Measurements from ENCODE around the gene TFF2.

TFF2 gene

GRCh38 chr21:42364304-42364865, 13.6 kb upstream of the TFF2 start:
- DNase-seq = no peak

DNA sequence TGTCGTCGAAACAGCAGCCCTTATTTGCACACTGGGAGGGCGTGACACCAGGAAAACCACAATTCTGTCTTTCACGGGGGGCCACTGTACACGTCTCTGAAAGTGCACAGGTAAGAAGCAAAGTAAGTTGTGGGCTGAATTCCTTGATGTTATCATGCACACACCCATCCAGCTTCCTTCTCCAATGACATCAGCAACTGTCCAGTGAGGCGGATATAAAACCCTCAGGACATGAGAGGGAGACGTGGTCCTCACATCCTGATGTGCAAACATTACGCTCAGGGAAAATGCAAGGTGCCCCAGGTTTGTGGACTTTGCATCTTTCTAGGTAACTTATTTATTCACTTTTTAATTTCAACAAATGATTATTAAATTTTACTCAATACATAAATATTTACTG, 12.5 kb upstream of the TFF2 start:
- DNase-seq = no peak

GRCh38 chr21:42362700-42363099, 11.9 kb upstream of the TFF2 start:
- no peak for DNase-seq

DNA sequence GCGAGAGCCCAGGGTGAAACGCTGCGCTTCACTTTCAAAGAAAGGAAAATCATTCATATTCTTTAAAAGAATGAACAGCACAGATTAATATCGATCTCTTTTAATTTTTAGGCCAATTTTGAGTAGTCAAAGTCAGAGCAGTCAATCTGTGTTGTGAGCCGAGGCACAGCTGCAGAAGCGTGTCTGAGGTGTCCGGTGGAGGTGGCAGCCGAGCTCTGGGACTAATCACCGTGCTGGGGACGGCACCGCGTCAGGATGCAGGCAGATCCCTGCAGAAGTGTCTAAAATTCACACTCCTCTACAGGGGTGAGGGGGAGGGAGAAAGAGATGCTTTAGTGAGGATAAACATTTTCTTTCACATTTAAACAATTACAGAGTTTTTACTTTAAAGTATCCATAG, 11.4 kb upstream of the TFF2 start:
- no peak for DNase-seq

DNA sequence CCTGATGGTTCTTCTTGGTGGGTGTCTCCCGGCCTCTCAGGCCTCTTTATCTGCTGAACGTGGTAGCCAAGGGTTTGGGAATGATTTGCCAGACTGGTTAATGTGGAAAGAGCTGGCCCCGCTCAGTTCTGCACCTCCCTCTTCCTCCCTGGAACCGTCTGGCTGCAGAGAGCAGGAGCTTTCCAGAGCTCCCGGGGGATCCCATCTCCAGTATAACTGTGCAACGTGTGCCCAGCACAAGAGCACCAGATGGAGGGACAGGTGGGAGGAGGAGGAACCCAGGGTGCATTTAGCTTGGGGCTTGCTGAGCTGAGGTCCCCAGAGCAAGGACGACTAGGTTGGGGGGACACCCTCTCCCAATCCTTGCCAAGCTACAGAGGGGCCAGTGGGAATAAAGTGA, 10.5 kb upstream of the TFF2 start:
- DNase-seq = no peak

- peak; percentile 17 for DNase-seq
Observed at GRCh38 chr21:42360317-42360716, 9.5 kb upstream of the TFF2 start.

- no peak for DNase-seq
Observed at GRCh38 chr21:42358937-42359336, 8.1 kb upstream of the TFF2 start.

GRCh38 chr21:42358261-42358660, 7.5 kb upstream of the TFF2 start:
- no peak for DNase-seq

GRCh38 chr21:42357307-42357706, 6.5 kb upstream of the TFF2 start:
- no peak for DNase-seq

GRCh38 chr21:42356650-42357049, 5.9 kb upstream of the TFF2 start:
- no peak for DNase-seq

DNA sequence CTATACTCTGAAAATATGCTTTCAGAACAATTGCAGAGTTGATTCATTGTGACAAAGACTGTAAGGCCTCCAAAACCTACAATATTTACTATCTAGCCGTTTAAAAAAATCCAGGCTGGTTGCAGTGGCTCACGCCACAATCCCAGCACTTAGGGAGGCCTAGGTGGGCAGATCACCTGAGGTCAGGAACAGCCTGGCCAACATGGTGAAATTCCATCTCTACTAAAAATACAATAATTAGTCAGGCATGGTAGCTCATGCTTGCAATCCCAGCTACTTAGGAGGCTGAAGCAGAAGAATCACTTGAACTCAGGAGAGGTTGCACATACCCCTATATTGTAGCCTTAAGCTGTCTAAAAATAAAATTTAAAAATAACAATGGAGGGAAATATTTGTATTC, 5.3 kb upstream of the TFF2 start:
- DNase-seq = no peak

DNA sequence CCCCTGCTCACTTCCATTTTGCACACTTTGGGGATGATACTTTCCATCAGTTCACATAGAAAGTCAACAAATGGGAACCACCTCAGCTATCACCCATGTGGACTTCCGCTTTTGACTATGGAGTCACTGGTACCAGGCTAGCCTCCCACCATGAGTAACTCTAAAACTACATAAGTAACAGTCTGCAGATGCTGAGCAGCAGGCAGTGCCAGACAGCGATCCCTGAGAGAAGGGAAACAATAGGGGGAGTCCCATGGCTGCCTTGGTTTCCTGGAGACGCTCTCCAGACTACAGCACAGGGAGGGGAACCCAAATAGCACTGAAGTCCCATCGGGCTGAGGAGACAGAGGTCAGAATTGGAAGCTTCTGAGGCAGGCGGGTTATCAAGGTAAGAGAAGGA, 2.8 kb upstream of the TFF2 start:
- no peak for DNase-seq

DNA sequence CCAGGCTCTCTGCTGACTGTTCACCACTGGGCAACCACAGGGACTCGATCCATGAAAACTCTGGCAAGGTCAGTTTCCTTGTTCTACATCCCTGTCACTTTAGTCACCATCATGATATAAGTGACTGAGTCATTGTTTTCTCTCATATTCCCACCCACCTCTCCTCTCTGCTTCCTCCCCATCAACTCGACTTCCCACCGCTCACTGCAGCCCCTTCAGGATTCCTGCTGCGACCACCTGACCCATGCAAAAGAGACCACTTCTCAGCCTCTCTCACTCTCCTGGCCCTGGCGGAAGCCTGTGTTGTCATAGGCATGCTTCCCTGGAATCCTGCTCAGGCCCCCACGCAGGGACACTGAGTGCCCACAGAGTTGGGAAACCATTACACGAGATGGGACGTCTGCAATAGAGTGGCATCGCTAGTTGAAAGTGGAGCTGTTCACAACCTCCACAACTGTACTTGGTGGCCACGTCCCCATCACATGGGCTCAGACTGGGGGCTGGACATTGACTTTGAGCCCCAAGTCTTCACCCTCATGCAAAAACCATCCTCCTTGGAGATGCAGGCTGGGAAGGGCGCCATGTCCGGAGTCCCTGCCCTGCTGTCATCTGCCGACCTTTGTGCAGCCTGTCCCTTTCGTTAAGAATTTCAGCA, 1.8 kb upstream of the TFF2 start:
- DNase-seq = no peak

DNA sequence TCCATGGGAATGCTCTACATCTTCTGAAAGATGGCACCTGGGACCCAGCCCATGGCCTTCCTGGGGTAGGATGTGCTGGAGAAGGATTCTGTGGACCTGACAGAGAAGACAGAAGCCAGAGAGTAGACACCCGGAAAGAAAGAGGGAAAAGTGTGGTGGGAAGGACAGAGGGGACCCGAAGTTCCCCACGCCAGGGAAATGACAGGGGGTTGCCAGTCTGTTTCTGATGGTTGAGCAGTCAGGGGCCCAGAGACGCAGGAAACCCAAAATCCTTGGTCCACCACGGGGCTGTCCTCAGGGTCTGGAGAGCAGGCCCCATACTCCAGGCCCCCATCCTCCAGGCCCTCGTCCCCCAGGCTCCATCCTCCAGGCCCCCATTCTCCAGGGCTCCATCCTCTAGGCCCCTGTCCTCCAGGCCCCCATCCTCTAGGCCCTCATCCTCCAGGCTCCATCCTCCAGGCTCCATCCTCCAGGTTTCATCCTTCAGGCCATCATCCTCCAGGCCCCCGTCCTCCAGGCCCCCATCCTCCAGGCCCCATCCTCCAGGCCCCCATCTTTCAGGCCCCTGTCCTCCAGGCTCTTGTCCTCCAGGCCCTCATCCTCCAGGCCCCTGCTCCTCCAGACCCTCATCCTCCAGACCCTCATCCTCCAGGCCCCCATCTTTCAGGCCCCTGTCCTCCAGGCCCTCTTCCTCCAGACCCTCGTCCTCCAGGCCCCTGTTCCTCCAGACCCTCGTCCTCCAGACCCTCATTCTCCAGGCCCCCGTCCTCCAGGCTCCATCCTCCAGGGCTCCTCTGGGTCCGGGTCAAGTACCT, 1.0 kb upstream of the TFF2 start:
- no peak for DNase-seq

- no peak for DNase-seq
Observed at GRCh38 chr21:42350318-42350910, 380 bp downstream of the TFF2 start.

GRCh38 chr21:42349420-42350317, 1.1 kb downstream of the TFF2 start:
- no peak for DNase-seq

DNA sequence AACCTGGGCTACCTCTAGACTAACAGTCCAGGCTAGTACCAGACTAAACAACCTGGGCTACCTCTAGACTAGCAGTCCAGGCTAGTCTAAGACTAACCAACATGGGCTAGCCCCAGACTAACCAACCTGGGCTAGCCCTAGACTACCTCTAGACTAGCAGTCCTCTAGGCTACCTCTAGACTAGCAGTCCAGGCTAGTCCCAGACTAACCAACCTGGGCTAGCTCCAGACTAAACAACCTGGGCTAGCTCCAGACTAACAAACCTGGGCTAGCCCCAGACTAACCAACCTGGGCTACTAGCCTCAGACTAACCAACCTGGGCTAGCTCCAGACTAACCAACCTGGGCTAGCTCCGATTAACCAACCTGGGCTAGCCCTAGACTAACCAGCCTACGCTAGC, 2.0 kb downstream of the TFF2 start:
- no peak for DNase-seq

GRCh38 chr21:42347601-42348327, 3.0 kb downstream of the TFF2 start:
- no peak for DNase-seq

GRCh38 chr21:42346866-42347600, 3.8 kb downstream of the TFF2 start:
- DNase-seq = no peak

DNA sequence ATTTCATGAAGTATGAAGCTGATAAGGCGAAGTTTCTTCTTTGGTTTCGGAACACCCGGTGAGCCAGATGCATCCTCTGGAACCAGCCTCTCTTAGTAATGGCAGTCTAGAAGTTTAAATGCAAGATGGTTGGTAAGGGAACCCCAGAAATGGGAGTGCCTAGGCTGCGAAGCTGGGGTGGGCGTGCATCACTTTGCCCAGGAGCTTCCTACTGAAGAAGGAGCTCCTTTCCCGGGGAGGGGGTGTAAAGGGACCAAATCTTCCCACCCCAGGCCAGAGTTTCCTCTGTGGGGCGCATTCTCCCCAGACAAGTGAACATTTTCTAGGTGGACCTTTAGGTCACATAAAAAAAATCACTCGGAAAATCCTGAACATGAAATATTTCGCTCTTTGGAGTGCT, 4.4 kb downstream of the TFF2 start:
- DNase-seq = no peak

- no peak for DNase-seq
Observed at GRCh38 chr21:42344631-42345030, 6.2 kb downstream of the TFF2 start.
